NCI-H128 (cell line): Measurements from ENCODE around the gene RAD50.

Experiments used
- DNase-seq: peaks from one replicate; lab custom pipeline; 2025; ENCODE audit not compliant: unreplicated experiment; lab: John Stamatoyannopoulos, UW

The RAD50 gene

DNA sequence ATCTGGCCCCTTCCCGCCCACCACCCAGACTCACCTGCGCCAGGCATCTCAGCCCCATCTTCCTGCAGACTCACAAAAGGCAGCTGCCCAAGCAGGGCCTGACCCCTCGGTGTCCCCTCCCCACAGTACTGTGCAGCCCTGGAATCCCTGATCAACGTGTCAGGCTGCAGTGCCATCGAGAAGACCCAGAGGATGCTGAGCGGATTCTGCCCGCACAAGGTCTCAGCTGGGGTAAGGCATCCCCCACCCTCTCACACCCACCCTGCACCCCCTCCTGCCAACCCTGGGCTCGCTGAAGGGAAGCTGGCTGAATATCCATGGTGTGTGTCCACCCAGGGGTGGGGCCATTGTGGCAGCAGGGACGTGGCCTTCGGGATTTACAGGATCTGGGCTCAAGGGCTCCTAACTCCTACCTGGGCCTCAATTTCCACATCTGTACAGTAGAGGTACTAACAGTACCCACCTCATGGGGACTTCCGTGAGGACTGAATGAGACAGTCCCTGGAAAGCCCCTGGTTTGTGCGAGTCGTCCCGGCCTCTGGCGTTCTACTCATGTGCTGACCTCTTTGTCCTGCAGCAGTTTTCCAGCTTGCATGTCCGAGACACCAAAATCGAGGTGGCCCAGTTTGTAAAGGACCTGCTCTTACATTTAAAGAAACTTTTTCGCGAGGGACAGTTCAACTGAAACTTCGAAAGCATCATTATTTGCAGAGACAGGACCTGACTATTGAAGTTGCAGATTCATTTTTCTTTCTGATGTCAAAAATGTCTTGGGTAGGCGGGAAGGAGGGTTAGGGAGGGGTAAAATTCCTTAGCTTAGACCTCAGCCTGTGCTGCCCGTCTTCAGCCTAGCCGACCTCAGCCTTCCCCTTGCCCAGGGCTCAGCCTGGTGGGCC lies 103.1 kb downstream of the RAD50 start:
- no peak for DNase-seq

DNA sequence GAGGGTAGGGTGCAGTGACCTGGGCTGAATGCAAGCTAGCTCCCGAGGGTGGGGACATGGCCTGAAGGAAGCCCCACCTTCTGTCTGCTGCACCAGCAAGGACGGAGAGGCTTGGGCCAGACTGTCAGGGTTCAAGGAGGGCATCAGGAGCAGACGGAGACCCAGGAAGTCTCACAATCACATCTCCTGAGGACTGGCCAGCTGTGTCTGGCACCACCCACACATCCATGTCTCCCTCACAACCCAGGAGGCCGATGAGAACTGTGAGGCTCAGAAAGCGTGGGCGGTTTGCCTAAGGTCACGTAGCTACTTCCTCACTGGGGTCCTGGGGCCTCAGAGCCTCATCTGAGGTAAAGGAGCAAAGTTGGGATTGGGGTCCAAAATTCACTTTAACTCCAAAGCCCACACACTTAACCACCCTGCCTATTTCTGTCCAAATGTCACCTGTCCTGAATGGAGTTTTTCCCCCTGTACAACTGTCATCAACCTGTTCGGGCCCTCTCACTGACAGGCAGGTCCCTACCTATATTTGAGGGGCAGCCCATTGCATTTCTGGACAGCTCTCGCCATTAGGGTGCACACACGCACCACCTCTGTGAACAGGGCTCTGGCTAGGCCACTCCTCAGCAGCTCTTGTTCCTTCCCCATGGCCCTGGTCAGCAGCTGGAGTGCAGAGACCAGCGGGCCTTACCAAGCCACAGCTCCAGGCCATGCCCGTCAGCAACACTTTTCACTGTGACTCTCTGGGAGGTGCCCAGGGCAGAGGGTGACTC lies 104.6 kb downstream of the RAD50 start:
- DNase-seq, result no peak

DNA sequence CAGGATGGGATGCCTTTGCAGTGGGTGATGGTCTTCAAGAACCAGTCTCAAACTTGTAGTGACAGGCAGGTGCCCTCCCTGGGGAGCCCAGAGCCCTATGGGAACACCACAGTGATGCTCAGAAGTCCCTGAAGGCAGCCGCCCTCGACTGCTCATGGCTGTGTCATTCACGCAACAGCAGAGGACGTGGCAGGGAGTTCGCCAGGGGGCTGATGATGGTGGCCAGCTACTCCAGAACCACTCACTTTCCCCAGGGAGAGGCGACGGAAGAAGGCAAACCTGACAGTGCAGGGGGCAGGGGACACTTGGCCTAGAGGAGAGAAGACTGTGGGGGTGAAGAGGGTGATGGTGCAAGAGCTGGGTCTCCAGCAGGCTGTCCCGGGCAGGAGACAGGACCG lies 105.2 kb downstream of the RAD50 start:
- no peak for DNase-seq

DNA sequence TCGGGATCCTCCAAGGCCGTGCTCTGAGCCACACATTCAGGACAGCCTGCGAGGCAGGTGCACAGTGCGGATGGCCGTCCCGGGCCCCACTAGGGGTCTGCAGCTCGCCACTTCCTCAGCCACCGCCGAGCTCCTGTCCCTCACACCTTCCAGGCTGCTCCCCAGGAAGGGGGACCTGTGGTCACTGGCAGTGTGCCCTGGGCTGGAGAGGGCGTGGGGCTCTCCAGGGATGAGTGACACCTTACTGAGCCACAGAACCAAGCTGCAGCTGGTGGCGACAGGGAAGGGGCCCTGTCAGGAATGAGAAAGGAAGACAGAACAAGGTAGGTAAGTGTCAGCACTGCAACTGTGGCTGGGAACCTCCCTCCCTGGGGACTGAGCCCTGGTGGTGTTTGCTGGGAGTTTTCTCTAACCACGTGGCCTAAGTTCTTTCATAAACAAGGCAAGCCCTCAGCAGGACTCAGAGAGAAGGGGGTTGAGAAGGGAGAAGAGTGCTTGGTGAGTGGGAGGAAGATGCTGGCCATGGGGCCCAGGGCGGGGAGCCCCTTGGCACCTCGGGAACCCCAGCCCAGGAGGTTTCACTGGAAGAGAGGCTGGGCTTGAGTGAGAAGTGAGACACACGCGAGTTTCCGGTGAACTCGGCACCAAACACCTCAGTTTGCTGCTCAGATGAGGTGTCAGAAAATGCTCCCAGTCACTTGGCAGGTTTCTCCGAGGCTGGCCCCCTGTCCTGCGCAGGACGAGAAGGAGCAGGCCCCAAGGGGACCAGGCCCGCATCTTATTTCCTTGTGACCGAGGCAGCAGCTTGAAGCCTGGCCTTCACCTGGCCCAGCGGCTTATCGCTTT lies 106.4 kb downstream of the RAD50 start:
- no peak for DNase-seq

DNA sequence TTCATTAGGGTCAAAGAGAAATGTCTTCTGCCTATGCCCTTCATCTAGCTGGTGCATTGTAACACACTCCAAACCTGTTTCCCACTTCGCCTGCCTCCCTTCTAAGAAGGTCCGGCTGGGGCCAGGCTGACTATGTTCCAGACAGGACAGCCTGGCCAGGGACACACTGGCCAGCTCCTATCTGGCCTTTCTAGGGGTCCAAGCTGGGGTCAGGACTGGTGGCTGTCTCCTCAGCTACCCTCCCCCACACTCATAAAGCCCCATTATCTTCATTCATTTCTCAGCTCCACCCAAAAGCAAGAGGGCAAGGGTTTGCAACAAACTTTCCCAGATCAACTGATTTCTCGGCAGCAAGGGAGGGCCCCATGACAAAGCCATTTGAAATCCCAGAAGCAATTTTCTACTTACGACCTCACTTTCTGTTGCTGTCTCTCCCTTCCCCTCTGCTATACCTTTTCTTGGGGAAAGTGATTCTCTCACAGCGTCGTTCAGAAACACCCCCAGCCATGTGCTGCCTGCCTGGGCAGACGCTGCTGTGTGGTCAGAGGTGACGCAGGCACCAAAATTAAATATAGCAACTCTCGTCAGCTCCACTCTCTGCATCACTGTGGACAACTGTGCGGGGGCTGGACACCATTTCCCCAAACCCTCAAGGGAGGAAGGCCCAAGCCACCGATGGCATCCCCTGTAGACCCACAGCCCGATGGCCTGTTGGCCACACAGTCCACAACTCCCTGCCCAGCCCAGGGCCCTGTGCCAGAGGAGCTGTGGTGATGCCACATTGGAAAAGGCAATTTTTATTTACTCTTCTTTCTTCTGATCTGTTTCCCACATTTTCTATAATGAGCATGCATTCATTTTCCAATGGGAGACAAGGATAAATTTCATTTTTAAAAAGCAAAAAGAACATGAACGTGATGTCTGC lies 107.3 kb downstream of the RAD50 start:
- no peak for DNase-seq

DNA sequence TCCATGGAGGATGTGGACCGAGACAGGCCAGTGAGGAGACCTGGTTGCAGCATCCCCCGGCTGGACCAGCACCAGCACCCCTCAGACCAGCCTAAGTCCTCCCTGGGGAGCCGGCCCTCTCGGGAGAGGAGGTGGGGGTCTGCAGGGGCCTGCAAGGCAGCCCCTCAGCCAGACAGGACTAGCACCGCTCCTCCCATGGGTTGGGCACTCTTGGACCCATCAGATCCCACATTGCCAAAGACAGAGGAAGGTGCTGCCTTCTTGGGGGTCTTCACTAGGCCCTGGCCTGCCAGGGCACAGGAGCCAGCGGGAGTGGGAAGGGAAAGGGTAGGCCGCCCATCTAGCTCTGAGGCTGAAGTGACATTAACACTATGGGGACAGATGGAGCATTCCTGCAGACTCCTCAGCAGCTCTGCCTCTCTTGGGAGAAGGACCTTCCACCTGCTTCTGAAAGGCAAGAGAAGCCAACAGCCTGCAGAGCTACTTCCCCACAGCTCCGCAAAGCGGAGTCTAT lies 108.0 kb downstream of the RAD50 start:
- no peak for DNase-seq

DNA sequence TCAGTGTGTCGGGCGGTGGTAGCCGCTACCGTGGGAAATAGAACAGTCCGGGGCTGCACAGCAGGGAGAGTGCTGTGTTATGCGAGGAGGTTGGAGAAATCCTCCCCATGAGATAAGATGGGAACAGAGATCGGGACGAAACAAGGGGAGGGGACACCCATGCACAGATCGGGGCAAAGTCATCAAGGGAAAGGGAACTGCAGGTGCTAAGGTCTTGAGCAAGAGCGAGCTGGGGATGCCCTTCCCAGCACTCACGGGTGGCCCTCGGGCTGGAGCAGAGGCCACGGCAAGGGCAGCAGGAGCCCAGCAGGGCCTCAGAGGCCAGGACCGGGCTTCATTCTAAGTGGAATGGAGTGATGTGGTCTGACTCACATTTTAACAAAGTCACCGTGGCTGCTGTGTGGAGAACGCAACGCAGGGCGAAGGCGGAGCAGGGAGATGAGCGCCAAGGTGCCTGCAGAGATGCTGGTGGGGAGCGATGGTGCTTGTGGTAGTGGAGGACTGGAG lies 108.8 kb downstream of the RAD50 start:
- no peak for DNase-seq

DNA sequence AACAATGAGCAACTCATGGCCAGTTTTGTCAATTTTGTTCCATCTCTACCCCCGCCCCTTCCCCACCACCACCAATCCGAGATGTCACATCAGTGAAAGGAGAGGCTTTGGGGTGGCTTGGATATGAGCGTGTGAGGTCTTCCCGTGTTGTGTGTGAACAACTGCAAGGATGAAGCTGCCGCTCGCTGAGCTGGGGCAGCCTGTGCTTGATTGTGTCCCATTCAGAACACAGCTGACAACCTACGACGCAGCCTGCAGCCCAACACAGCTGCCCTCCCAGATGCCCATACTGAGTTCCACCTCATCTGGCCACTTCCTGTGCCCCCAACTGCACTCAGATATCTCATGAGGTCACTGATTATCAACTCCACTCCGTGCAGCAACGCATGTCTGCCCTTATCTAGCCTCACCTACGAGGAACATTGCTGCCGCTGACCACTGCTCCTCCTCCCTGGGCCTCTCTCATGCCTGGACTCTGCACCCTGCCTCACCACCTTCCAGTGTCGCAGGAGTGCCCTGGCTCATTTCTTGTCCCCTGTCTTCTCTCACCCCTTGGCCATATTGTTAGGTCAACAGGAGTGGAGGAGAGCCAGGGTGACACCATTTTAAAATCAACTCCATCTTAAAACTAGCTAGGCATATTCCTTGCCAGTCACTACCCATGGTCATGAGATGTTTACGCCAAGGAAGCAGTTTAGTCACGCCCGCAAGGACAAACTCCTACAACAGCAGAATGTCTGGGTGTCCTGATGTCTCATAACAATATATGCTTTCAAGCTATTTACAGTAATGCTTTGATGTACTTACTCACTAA lies 109.7 kb downstream of the RAD50 start:
- no peak for DNase-seq

DNA sequence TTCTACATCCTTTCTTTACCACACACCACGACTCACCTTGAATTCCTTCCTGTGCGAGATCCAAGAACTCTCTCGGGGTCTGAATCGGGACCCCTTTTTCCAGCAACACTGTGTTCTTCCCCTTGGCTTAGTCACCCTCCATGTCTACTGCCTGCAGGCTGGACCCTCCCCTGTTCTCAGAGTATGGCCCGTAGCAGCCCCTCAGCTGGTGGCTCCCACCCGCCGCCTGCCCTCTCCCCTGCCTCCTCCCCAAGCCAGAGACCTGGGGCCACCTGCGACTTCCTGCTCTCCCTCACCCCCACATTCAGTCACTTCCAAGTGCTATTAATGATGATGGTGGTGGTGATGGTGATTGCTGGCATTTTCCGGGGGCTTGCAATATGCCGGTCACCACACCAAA lies 110.5 kb downstream of the RAD50 start:
- DNase-seq, result no peak

DNA sequence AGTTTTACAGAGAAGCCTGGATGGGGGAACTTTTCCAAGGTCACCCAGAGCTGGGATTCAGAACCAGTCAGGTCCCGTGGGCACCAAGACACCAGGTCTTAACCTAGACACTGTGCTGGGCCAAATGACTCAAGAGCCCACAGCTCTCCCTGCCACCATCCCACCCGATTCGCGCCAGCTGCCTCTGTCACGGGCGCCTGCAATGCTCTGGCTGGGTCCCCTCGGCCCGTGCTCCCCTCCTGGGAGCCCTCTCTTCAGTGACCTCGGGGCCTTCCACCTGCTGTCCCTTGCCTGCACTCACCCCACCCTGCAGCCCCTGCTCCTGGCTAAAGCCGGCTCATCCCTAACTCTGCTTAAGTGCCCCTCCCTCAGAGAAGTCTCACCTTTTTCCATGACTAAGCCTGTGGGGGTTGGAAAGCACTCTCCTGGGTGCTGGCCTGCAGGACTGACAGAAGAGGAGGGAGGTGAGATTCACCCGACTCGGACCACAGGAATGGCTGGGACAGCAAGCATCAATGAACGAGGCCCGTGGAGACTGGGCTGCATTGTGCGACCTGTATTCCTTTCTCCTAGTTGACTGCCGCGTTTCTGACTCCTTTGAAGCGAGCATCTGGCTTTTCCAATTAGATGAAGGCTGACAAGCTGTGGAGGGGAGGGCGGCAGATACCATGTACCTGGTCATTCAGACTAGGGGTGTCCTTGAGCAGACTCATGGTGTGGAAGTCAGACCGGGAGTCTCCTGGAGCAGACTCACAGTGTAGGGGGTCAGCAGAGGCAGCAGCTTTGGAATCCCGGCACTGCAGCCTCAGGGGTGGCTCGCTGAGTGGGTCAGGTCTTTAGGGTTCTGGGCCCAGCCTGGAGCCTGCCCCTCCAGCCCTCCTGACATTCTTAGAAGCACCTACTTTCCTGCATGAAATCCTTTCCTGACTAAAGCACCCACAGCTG lies 111.3 kb downstream of the RAD50 start:
- DNase-seq, result no peak

DNA sequence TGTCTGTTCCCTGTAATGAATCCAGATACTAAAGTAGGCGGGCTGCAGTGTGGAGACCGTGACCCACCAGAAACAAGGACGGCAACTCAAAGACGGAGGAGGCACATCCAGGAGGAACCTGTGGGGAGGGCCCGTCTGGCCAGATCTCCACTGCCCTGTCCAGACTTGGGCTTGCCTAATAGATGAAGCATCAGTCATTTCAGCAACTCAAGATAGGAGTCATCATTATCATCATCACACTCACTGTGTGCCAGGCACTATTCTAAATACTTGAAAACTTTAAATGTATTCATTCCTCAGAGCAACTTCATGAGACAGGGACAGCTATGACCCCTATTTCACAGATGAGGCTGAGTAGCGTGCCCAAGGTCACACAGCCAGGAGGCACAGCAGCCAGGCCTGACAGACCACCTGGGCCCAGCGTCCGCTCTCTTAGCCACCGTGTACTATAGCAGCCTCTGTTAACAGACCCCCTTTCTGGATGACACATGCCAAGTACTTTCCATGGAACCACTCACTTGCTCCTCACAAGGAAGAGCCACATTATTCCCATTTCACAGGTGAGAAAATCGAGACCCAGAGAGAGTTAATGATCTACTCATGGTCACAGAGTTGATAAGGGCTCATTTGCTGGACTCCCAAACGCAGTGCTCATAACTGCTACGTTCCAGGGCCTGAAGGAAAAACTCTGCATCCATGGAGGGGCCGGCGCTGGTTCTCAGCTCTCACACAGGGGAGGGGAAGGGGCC lies 112.1 kb downstream of the RAD50 start:
- no peak for DNase-seq

DNA sequence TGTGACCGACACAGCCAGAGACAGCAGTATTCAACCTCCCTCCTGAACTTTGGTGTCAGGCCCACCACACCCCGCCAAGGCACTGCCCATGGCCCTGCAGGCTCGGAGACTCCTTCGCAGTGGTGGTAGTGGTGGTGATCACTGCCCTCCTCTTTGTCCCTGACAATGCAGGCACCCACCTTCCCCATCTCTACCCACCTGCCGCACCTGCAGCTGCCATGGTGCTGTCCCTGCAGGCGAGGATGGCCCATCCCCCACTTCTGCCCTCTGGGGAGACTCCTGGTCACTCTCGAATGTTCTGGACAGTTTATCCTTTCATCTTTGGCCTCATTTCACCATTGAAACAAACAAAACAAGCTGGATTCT lies 112.7 kb downstream of the RAD50 start:
- no peak for DNase-seq

DNA sequence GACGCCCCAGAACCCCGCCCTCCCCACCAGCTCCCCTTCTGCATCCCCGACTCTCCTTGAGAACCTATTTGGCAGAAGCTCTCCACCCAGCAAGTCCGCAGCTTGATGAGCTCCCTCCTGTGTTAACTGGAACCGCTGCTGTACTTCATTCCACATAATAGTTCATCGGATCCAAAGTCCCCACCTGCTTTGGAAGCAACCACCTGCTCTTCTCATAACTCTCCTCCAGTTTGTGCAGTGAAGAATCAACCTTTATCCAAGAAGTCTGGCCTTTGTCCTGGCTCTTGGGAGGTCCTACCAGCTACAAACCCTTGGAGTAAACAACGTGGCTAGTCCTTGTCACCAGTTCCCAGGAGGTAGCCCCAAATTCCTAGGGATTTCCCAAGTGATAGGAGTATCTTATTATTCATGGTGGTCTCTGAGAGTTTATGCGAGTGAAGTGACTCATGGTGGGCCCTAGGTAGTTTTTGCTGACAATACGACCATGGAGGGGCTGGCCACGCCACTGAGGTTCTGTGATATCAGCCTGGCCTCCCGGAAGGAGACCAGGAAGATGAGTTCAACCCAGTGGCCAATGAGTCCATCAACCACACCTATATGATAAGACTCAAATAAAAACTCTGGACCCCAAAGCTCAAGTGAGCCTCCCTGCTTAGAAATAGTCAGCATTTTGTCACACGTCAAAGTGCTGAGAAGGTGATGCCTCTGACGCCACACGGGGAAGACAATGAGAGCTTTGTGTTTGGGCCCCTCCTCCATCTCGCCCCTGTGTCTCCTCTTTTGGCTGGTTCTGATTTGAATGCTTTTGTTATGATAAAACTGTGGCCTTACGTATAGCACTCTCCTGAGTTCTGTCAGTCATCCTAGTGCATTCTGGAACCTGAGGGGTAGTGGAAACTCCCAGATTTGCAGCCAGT lies 113.4 kb downstream of the RAD50 start:
- no peak for DNase-seq

DNA sequence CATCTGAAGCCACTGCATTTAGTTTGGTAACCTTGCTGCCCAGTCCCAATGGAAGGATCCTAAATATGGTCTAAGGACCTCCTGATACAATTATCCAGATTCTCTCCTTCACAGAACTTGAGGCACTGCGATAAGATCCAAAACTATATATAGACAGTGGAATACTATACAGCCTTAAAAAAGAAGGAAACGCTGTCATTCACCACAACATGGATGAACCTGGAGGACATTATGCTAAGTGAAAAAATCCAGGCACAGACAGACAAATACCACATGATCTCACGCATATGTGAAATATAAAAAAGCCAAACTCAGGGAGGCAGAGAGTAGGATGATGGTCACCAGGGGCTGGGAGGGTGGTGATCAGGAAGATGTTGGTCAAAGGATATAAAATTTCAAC lies 114.2 kb downstream of the RAD50 start:
- no peak for DNase-seq

DNA sequence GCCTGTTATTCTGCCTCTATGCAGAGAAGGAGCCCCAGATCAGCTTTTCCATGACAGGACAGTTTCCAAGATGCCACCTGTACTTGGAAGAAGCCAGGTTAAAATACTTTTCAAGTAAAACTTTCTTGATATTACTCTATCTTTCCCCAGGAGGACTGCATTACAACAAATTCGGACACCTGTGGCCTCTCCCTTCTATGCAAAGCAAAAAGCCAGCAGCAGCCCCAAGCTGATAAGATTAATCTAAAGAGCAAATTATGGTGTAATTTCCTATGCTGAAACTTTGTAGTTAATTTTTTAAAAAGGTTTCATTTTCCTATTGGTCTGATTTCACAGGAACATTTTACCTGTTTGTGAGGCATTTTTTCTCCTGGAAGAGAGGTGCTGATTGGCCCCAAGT lies 116.7 kb downstream of the RAD50 start:
- no peak for DNase-seq

DNA sequence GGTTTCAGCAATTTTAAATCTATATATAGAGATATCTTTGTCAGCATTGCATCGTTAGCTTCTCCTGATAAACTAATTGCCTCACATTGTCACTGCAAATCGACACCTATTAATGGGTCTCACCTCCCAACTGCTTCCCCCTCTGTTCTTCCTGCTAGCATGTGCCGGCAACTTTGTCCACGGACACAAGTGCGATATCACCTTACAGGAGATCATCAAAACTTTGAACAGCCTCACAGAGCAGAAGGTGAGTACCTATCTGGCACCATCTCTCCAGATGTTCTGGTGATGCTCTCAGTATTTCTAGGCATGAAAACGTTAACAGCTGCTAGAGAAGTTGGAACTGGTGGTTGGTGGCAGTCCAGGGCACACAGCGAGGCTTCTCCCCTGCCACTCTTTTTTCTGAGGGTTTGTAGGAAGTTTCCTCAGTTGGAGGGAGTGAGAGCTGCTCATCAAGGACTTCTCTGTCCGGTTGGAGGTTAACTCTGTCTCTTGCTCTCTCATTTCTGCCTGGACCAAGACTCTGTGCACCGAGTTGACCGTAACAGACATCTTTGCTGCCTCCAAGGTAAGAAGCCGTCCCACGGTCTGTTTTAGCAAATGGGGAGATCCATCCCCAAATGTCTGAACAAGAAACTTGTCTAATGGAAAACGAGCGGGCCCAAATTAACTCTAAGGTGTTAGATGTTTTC lies 117.3 kb downstream of the RAD50 start, which contains the start of gene IL4:
Gene IL4 (plus strand): TSS at position 51 of the 692 bp plus-strand sequence. CDS start 62 bp downstream, at position 113.
- DNase-seq, result no peak
